GM21423 (cell line): ENCODE results near the gene SCYGR4.
A peak's percentile ranks its signal among the peaks of the same experiment; 100 is the strongest.
"Not testable (repeated sequence)": the region's sequence is repeated elsewhere in the genome, so short reads cannot be mapped to it uniquely, and the experiment has no call there.

ENCODE experiments used
- ATAC-seq: cut with Tn5 transposase; IDR thresholded peaks from one replicate; pipeline ENCODE4 v1.9.1; 2021; ENCODE audit warnings: mild to moderate bottlenecking, moderate library complexity; ENCODE audit not compliant: unreplicated experiment

The SCYGR4 gene, protein sequence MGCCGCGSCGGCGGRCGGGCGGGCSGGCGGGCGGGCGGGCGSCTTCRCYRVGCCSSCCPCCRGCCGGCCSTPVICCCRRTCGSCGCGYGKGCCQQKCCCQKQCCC

GRCh38 chr2:227617316-227618230, at the start of gene SCYGR4:
SCYGR4 (plus strand) TSS chr2:227617498; CDS start chr2:227617498, 0 bp downstream.
- ATAC-seq = no peak

- ATAC-seq = no peak
These were observed 48.5 kb upstream of the SCYGR4 start for GRCh38 chr2:227568852-227569169.

GRCh38 chr2:227570615-227571014, 46.7 kb upstream of the SCYGR4 start:
- ATAC-seq = no peak

- no peak for ATAC-seq
These were observed 41.2 kb upstream of the SCYGR4 start for GRCh38 chr2:227576110-227576509.

GRCh38 chr2:227576812-227577211, 40.5 kb upstream of the SCYGR4 start:
- ATAC-seq = no peak

- no peak for ATAC-seq
These were observed 39.7 kb upstream of the SCYGR4 start for GRCh38 chr2:227577555-227577954.

GRCh38 chr2:227578642-227579041, 38.7 kb upstream of the SCYGR4 start:
- no peak for ATAC-seq

DNA sequence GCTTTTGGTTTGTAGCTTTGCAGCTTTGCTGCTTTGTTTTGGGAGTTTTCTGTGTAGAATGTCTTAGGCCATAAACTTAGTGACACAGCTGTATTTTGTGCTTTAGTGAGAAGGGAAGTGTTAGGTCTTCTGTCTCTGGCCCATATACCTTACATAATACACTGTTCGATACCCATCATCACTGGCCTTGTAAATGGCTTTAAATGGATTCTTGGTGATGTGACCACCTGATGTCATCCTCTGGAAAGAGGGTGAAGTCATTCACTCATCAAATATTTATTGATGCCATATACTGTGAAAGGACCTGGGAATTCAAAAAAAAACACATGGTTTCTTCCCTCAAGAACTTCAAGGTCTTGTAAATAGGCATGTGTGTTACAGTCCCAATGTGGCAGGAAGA, 37.5 kb upstream of the SCYGR4 start:
- ATAC-seq = no peak

DNA sequence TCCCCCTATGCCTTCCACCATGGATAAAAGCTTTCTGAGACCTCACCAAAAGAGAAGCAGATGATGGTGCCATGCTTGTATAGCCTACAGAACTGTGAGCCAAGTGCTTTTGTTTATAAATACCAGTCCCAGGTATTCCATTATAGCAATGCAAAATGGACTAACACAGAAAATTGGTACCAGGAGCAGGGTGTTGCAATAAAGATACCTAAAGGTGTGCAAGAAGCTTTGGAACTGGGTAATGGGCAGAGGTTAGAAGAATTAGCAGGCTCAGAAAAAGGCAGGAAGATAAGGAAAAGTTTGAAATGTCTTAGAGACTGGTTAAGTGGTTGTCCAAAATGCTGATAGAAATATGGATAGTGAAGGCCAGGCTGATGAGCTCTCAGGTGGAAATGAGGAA, 34.9 kb upstream of the SCYGR4 start:
- ATAC-seq = no peak

DNA sequence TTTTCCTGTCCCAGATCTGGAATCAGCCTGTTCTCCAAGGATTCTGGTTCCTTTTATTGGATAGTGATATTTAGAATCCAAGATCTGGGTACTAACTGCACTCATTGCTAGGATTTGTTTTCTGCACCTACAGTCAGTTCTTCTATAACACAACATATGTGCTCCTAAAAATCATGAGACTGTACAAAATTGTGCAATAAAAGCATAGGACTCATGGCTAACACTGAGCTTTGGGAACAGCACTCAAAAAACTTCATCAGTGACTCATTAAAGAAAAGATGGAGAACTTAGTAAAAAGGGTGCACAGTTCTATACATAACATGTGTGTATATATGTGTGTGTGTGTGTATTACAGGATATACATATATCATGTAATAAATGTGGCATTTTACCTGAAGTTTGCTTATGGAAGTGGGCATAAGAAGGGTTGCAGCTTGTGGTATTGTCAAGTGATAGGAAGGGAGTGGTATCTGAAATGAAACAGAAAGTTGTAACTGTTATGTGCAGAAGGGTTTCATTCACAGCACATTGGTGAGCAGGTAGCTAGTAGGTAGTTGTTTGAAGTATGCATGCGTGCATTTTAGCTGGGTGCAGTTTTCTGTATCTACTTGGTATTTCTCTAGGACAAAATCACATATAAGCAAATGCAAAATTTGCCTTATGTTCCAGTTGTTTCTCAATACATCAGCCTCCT, 24.5 kb upstream of the SCYGR4 start:
- peak; percentile 90 for ATAC-seq

DNA sequence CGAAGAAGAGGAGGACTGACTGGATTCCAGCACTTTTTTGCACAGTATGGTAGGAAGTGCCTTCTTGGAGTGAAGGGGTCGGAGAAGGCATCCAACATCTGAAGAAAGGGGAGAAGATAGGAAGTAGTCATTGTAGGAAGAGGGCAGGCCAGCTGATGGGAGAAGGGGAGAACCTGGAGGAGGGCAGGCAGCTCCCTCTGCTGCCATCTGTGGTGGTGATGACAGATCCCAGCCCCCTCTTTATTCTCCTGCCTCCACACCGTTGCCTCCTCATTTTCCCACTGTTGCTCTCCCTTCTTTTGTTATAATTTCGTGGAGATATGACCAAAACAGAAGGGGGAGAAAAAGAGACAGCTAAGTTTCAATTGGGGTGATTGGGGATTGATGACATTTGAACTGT, 21.5 kb upstream of the SCYGR4 start:
- ATAC-seq = no peak

GRCh38 chr2:227597036-227597435, 20.3 kb upstream of the SCYGR4 start:
- ATAC-seq = no peak

GRCh38 chr2:227597998-227598397, 19.3 kb upstream of the SCYGR4 start:
- ATAC-seq = no peak

DNA sequence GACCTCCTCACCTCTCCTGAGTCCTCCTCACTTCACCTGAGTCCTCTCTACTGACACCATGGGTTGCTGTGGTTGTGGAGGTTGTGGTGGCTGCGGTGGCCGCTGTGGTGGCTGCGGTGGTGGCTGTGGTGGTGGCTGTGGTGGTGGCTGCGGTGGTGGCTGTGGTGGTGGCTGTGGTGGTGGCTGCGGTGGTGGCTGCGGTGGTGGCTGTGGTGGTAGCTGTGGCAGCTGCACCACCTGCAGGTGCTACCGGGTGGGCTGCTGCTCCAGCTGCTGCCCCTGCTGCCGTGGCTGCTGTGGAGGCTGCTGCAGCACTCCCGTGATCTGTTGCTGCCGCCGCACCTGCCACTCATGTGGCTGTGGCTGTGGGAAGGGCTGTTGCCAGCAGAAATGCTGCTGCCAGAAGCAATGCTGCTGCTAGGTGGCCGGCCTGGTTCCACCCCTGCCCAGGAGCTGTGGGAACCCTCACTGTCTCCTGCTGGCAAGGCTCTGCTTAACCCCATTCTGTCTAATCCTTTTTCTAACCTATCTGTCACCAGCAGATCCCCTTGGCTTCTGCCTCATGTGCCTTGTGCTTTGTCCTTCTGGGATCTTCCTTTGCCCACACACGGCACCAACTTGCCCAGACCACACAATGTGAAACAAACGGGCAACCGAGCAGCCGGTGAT, 18.3 kb upstream of the SCYGR4 start, which contains the start of gene SCYGR2:
TSS of gene SCYGR2 (plus strand) at position 59 of the 669 bp plus-strand sequence. CDS start at position 59, 0 bp downstream.
- not testable (repeated sequence) for ATAC-seq

- ATAC-seq = no peak
These were observed 14.9 kb upstream of the SCYGR4 start for GRCh38 chr2:227602358-227602757.

DNA sequence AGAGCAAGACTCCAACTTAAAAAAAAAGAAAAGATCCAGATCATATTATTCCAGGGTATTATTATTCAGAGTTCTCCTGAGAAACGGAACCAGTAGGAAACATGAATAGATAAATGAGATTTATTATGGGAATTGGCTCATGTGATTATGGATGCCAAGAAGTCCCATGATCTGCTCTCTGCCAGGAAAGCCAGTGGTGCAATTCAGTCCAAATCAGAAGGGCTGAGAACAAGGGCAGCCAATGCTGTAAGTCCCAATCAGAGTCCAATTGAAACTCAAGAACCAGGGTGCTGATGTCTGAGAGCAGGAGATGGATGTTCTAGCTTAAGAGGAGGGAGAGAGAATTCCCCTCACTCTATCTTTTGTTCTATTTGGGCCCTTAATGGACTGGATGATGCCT, 10.8 kb upstream of the SCYGR4 start:
- no peak for ATAC-seq

DNA sequence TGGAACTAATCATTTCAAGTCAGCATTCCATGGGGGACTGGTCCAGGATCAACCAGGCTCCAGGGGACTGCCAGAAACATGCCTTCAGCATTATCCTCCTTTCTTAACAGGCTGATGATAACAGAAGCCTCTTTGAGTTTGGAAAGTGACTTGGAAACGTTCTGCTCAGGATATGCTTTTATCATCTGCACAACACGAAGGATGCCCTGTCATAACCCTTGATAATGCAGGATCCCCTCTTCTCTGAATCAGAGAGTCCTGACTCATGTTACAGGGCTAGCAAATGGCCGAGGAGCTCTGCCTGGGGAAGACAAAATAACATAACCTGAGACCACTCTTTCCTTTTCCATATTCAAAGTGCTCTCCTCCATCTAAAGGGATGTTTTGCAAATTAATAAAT, 9.4 kb upstream of the SCYGR4 start:
- ATAC-seq = no peak

DNA sequence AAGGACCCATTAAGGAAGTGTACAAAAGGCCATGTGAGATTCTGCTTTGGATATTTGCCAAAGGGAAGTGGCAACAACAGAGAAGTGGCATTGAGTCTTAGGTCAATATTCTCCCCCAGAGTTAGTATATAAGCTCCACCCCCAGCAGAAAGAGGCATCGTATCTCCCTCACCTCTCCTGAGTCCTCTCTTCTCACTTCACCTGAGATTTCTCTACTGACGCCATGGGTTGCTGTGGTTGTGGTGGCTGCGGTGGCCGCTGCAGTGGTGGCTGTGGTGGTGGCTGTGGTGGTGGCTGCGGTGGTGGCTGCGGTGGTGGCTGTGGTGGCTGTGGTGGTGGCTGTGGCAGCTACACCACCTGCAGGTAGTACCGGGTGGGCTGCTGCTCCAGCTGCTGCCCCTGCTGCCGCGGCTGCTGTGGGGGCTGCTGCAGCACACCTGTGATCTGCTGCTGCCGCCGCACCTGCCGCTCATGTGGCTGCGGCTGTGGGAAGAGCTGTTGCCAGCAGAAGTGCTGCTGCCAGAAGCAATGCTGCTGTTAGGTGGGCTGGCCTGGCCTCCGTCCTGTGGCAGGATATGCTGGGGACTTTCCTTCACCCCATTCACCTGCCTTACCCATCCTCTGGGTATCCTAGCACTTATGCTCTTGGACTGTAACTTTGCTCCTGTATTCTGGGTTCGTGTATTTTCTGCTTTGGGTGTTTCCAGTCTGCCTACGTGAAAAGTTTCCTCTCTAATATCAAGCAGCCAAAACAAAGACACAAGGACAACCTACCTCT, 8.5 kb upstream of the SCYGR4 start:
- ATAC-seq = peak; percentile 47

DNA sequence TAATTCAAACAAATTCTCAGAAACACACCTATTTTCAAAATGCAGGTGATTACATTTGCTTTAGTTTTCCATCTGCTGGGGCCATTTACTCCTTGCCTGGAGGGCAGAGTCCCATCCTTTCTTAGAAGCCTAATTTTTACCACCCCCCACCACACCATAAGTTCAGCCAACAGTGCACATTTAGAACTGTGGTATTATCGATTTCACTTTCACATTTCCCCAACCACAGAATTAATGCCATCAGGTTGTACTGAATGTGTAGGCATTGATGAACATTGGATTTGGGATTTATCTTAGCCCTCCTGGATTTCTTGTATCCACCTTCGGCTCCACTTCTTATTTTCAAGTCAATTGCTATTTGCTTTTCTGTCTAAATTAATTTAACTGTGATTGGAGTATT, 7.2 kb upstream of the SCYGR4 start:
- ATAC-seq = no peak

- ATAC-seq = no peak
These were observed 4.6 kb upstream of the SCYGR4 start for GRCh38 chr2:227612546-227613271.
